Neutrophil (primary cell): ENCODE measurements around the gene GCA.

Source experiments
- H3K27ac ChIP-seq: fragments of 200-600 bp; sonication (generic); 2 replicates; pipeline ENCODE4 v1.5.1; 2016; ENCODE audit warnings: mild to moderate bottlenecking, moderate library complexity
- H3K27me3 ChIP-seq: fragments of 200-600 bp; sonication (generic); 2 replicates; pipeline ENCODE4 v1.6.0; 2016; ENCODE audit warnings: mild to moderate bottlenecking
- H3K36me3 ChIP-seq: fragments of 200-600 bp; sonication (generic); 2 replicates; pipeline ENCODE4 v1.5.1; 2017
- H3K4me1 ChIP-seq, 2 experiments: fragments of 200-600 bp in 1 of 2; sonication (generic) in 1 of 2; 1 replicate in 1 of 2; 2 replicates in 1 of 2; pipeline versions ENCODE4 v1.5.1 to v1.6.1; 2013 to 2016; ENCODE audit warnings: low read depth in 1 of 2, low read length in 1 of 2, mild to moderate bottlenecking in 1 of 2, moderate library complexity in 1 of 2; ENCODE audit not compliant: control insufficient read depth in 1 of 2, insufficient read depth in 1 of 2
- H3K4me3 ChIP-seq, 2 experiments: fragments of 200-600 bp in 1 of 2; sonication (generic) in 1 of 2; 1 replicate in 1 of 2; 2 replicates in 1 of 2; pipeline ENCODE4 v1.5.1; 2013 to 2016; ENCODE audit warnings: low read depth in 1 of 2, low read length in 1 of 2, mild to moderate bottlenecking in 1 of 2, moderate library complexity in 1 of 2
- H3K9me3 ChIP-seq: fragments of 200-600 bp; sonication (generic); 2 replicates; pipeline ENCODE4 v1.5.1; 2016
- TF ChIP-seq, protein P1 (sequence below): fragments of 200-600 bp; sonication (generic); IDR thresholded peaks from 2 replicates; pipeline ENCODE4 v1.5.1; 2016; ENCODE audit warnings: antibody characterized with exemption

The GCA gene

DNA sequence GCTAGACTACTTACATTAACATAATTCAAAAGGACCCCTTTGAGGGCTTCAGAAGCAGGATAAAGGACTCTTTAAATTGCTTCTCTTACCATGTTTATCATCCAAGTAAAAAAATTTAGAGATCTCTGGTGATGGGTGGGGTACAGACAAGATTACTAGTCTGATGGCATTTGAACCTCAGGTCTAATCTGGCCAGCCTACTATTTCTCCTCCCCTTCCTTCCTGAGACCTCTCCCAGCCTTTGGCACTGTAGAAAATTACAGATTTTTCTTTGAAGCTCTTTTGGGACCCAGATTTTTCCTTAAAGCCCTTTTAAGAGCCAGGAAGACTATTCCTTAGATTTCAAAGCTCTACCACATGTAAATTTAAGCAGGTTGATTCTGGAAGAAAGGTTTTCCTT lies 28.9 kb downstream of the GCA start:
- Histone ChIP-seq H3K9me3 (no peaks in the 10 kb centered on the region), H3K27me3 (no peaks in the 10 kb centered on the region), H3K4me1 (peaks cover 1 to 9% of the 10 kb centered on the region in 2 experiments), H3K27ac (peak overlapping the region; percentile 25), H3K36me3 (peaks cover 34% of the 10 kb centered on the region), H3K4me3 (no peak overlapping the region)
- TF ChIP-seq, protein P1, sequence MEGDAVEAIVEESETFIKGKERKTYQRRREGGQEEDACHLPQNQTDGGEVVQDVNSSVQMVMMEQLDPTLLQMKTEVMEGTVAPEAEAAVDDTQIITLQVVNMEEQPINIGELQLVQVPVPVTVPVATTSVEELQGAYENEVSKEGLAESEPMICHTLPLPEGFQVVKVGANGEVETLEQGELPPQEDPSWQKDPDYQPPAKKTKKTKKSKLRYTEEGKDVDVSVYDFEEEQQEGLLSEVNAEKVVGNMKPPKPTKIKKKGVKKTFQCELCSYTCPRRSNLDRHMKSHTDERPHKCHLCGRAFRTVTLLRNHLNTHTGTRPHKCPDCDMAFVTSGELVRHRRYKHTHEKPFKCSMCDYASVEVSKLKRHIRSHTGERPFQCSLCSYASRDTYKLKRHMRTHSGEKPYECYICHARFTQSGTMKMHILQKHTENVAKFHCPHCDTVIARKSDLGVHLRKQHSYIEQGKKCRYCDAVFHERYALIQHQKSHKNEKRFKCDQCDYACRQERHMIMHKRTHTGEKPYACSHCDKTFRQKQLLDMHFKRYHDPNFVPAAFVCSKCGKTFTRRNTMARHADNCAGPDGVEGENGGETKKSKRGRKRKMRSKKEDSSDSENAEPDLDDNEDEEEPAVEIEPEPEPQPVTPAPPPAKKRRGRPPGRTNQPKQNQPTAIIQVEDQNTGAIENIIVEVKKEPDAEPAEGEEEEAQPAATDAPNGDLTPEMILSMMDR: no peak

- TF ChIP-seq, protein P1: no peak
- H3K27me3 ChIP-seq: no peaks in the 10 kb centered on the region
- no peak overlapping the region for H3K27ac ChIP-seq
- H3K4me1 ChIP-seq: no peaks in the 10 kb centered on the region
- H3K9me3 ChIP-seq: no peaks in the 10 kb centered on the region
- peaks cover 14% of the 10 kb centered on the region for H3K36me3 ChIP-seq
- no peak overlapping the region for H3K4me3 ChIP-seq
Measured at GRCh38 chr2:162379719-162380580, 36.0 kb downstream of the GCA start.

DNA sequence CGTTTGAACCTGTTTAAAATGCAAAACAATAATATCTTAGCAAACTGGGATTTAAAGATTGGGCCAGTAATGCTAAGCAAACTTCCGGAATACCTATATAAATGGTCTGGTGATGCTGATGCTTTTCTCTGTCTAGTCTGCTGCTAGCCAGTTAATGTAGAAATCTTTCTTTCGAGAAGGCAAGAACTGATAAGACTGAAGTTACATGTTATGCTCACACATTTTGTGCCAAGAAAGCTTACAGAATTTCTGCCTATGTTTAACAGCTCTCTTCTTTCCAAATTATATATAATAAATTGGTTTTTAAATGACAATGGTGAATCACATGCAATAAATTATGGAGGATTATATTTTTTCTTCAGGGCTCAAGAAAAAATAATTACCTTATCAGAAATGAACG lies 37.9 kb downstream of the GCA start:
- TF ChIP-seq, protein P1: no peak
- Histone ChIP-seq H3K27me3 (no peaks in the 10 kb centered on the region), H3K9me3 (no peaks in the 10 kb centered on the region), H3K27ac (no peak overlapping the region), H3K4me1 (no peaks in the 10 kb centered on the region), H3K36me3 (peaks cover 1% of the 10 kb centered on the region), H3K4me3 (no peak overlapping the region)

GRCh38 chr2:162382278-162382677 lies 38.3 kb downstream of the GCA start:
- Histone ChIP-seq H3K4me3 (no peak overlapping the region), H3K27me3 (no peaks in the 10 kb centered on the region)
- TF ChIP-seq, protein P1: no peak

GRCh38 chr2:162385536-162385935 lies 41.6 kb downstream of the GCA start:
- no peaks in the 10 kb centered on the region for H3K36me3 ChIP-seq
- no peak overlapping the region for H3K4me3 ChIP-seq
- H3K9me3 ChIP-seq: no peaks in the 10 kb centered on the region
- TF ChIP-seq, protein P1: no peak
- H3K27me3 ChIP-seq: no peaks in the 10 kb centered on the region
- no peak overlapping the region for H3K27ac ChIP-seq
- H3K4me1 ChIP-seq: no peaks in the 10 kb centered on the region

More at GRCh38 chr2:162382278-162382677, 38.3 kb downstream of the GCA start:
- no peaks in the 10 kb centered on the region for H3K4me1 ChIP-seq
- H3K36me3 ChIP-seq: no peaks in the 10 kb centered on the region
- no peaks in the 10 kb centered on the region for H3K9me3 ChIP-seq
- no peak overlapping the region for H3K27ac ChIP-seq
